ENCODE measurements around the gene BBS12.

Gene BBS12

GRCh38 chr4:122705009-122705408 lies 27.5 kb upstream of the BBS12 start:
- no peak overlapping the region for H3K4me3 ChIP-seq (ENCODE audit: low read length)
- TF ChIP-seq, protein P1, sequence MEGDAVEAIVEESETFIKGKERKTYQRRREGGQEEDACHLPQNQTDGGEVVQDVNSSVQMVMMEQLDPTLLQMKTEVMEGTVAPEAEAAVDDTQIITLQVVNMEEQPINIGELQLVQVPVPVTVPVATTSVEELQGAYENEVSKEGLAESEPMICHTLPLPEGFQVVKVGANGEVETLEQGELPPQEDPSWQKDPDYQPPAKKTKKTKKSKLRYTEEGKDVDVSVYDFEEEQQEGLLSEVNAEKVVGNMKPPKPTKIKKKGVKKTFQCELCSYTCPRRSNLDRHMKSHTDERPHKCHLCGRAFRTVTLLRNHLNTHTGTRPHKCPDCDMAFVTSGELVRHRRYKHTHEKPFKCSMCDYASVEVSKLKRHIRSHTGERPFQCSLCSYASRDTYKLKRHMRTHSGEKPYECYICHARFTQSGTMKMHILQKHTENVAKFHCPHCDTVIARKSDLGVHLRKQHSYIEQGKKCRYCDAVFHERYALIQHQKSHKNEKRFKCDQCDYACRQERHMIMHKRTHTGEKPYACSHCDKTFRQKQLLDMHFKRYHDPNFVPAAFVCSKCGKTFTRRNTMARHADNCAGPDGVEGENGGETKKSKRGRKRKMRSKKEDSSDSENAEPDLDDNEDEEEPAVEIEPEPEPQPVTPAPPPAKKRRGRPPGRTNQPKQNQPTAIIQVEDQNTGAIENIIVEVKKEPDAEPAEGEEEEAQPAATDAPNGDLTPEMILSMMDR (conservative IDR thresholded peaks at IDR 0.05; ENCODE audit: low read length) = no peak
- DNase-seq (ENCODE audit: low read depth) = no peak

DNA sequence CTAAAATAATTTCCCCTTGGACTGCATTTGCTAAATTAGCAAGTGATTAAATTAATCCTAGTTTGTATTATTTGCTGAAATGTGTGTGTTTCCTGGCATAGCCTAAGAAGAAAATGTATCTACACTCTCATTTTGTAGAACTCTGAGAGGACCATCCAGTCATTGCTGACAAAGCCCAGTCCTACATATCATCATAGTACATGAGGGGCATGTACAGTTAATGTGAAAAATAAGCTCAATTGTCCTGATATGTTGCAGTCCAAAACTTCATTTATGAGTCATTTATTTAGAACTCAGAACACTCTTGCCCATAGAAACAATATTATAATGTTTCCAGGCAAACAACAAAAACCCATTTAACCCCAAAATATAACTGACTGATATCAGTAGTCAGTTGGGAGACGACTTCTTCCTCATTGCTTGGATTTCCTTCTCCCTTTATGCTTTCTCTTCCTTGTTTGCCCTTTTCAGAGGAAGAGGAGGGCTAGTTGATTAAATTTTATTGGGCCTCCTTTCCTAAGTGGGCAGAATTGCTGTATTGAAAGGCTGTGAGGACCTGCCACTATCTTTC lies 26.9 kb upstream of the BBS12 start:
- no peak for DNase-seq (ENCODE audit: low read depth)
- TF ChIP-seq, protein P1 (conservative IDR thresholded peaks at IDR 0.05; ENCODE audit: low read length) = no peak
- no peak overlapping the region for H3K4me3 ChIP-seq (ENCODE audit: low read length)

DNA sequence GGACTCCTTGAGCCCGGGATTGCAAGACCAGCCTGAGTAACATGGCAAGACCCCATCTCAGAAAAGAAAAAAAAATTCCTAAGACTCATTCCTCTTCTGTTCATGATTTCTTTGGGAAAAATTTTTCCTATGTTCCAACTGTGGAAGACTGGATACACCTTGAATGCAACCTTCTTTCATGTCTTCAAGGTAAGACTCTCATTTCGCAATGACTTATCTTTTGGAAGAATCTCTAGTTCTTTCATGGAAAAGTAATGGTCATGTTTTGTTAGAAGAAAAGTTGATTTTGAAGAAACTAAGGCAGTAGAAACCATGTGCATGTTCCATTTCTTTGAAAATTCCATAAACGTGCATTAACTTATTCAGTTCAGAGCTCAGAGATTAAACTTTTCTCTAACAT lies 26.0 kb upstream of the BBS12 start:
- DNase-seq (ENCODE audit: low read depth) = no peak
- H3K4me3 ChIP-seq (ENCODE audit: low read length) = no peak overlapping the region
- TF ChIP-seq, protein P1 (conservative IDR thresholded peaks at IDR 0.05; ENCODE audit: low read length) = no peak

DNA sequence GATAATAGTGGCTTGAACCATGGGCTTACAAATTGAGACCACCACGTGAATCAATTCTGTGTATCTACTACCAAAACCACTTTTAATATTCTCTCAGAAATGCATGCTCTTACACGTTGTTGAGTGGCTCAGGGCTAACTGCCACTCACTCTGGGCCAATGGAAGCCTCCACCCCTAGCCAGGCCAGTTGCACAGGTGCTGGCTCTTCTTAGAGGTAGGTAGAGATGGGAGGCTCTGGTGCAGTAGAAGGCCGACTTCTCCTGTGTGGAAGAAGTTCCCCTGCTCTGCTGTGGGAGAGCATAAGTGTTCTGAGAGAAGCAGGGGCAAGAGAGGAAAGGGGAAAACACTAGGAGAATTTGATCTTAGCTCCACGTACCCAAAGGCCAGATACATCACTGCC lies 25.0 kb upstream of the BBS12 start:
- TF ChIP-seq, protein P1 (conservative IDR thresholded peaks at IDR 0.05; ENCODE audit: low read length) = no peak
- H3K4me3 ChIP-seq (ENCODE audit: low read length) = no peak overlapping the region
- DNase-seq (ENCODE audit: low read depth) = no peak

- no peak for DNase-seq (ENCODE audit: low read depth)
- TF ChIP-seq, protein P1 (conservative IDR thresholded peaks at IDR 0.05; ENCODE audit: low read length) = no peak
- no peak overlapping the region for H3K4me3 ChIP-seq (ENCODE audit: low read length)
These were observed 23.3 kb upstream of the BBS12 start for GRCh38 chr4:122709236-122709635.

GRCh38 chr4:122710434-122711308 lies 21.8 kb upstream of the BBS12 start:
- TF ChIP-seq, protein P1 (conservative IDR thresholded peaks at IDR 0.05; ENCODE audit: low read length) = no peak
- DNase-seq (ENCODE audit: low read depth) = no peak
- no peak overlapping the region for H3K4me3 ChIP-seq (ENCODE audit: low read length)

GRCh38 chr4:122711919-122712318 lies 20.6 kb upstream of the BBS12 start:
- no peak for DNase-seq (ENCODE audit: low read depth)
- TF ChIP-seq, protein P1 (conservative IDR thresholded peaks at IDR 0.05; ENCODE audit: low read length) = no peak
- no peak overlapping the region for H3K4me3 ChIP-seq (ENCODE audit: low read length)

All from AG10803 (cell line).